Measurements from ENCODE around the gene POLE. TPM values are rescaled to one million over a fixed set of nuclear protein-coding genes. Genes with fewer than 3 reads are reported as not detected.

The POLE gene
- total RNA-seq, 3 donors from 2014 or later = 45.0 to 72.2 (median 55.1) TPM

DNA sequence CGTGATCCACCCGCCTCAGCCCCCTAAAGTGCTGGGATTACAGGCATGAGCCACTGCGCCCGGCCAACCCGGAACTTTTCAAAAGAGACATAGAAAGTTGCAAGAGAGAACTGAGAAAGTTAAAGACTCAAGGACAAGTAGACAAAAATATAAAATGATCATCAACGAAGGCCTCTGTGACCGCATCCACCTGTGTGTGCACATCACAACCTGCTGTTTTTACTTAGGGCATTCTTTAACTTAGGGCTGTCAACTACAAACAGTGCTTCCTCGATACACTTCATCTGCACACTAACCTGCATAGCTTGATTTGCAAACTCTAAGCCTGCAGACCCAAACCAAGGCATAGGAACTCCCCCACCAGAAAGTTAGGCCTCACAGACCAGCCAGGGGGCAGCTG is 53.7 kb downstream of the POLE start:
- DNase-seq (no peak), ATAC-seq (no peak)
- H3K4me3 ChIP-seq = no peak overlapping the region
- TF ChIP-seq, protein P1, sequence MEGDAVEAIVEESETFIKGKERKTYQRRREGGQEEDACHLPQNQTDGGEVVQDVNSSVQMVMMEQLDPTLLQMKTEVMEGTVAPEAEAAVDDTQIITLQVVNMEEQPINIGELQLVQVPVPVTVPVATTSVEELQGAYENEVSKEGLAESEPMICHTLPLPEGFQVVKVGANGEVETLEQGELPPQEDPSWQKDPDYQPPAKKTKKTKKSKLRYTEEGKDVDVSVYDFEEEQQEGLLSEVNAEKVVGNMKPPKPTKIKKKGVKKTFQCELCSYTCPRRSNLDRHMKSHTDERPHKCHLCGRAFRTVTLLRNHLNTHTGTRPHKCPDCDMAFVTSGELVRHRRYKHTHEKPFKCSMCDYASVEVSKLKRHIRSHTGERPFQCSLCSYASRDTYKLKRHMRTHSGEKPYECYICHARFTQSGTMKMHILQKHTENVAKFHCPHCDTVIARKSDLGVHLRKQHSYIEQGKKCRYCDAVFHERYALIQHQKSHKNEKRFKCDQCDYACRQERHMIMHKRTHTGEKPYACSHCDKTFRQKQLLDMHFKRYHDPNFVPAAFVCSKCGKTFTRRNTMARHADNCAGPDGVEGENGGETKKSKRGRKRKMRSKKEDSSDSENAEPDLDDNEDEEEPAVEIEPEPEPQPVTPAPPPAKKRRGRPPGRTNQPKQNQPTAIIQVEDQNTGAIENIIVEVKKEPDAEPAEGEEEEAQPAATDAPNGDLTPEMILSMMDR (IDR thresholded peaks at IDR 0.05) = no peak
- no peaks in the 10 kb centered on the region for H3K4me1 ChIP-seq (ENCODE audit: low read depth)
- H3K9me3 ChIP-seq = no peaks in the 10 kb centered on the region
- H3K36me3 ChIP-seq (ENCODE audit: low read depth) = peaks cover 3% of the 10 kb centered on the region
- intact Hi-C loops (cut with DNase I, micrococcal nuclease) = no loop called here

DNA sequence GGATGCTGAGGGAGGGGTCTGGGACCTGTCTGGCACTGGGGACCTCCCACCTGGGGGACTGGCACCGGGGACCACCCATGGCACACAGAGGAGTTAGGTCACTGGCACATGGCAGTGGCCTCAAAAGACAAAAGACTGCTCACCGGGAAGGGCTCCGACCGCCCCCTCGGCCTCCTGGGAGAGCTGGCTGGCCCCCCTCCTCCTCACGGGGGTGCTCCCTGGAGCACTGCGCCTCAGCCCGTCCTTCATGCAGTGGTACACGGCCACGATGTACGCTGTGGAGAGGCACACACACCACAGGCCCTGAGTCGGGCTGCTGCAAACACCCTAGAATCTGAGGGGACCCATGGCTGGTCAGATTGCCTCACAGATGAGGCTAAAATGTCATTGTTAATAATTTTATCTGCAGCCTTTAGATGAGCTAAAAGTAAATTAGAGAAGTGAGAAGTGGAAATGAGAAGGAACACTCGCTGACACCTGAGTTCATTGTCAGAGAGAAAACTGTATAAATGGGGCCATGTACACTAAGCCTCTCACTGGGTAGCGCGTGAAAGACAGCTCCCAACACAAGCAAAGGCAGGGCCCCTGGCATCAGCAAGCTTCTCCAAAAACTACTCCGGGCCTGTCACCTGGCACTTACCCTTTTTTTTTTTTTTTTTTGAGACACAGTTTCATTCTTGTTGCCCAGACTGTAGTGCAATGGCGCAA is 54.5 kb downstream of the POLE start:
- intact Hi-C loops (cut with DNase I, micrococcal nuclease) = no loop called here
- TF ChIP-seq, protein P1 (IDR thresholded peaks at IDR 0.05) = no peak
- DNase-seq = no peak
- Histone ChIP-seq H3K36me3 (ENCODE audit: low read depth) (peaks cover 3% of the 10 kb centered on the region), H3K4me3 (no peak overlapping the region), H3K4me1 (ENCODE audit: low read depth) (no peaks in the 10 kb centered on the region), H3K9me3 (no peaks in the 10 kb centered on the region)
- ATAC-seq = no peak

DNA sequence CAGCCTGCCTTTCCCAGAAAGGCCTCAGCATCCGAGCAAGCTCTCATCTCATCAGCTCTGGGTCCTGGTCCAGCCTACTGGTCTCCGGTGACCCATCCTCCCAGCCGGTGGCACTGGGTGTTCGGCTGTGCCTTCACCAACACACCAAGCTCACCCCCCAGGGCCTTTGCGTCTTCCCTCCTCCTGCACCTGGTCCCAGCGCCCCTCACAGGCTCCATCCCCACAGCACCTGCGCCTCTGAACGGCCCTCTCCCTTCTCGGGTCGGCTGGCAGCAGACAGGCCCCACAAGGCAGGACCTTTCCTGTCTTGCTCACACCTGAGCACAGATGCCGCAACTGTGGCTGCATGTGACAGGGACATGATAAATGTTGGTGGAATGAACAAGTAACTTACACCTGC is 55.5 kb downstream of the POLE start:
- H3K36me3 ChIP-seq (ENCODE audit: low read depth) = peaks cover 3% of the 10 kb centered on the region
- TF ChIP-seq, protein P1 (IDR thresholded peaks at IDR 0.05) = no peak

DNA sequence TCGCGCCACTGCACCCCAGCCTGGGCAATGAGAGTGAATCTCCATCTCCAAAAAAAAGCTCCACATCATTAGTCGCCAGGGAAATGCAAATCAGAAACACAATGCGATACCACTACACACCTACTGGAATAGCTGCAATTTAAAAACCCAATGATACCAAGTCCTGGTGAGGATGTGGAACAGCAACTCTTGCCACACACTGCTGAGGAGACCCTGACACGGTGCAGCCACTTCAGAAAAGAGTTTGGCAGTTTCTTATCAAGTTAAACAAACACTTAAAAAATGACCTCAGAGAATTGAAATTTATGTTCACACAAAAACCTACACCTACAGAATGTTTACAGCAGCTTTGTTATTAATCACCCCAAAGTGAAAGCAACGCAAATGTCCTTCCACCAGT is 56.5 kb downstream of the POLE start:
- Histone ChIP-seq H3K4me3 (no peak overlapping the region), H3K9me3 (no peaks in the 10 kb centered on the region), H3K36me3 (ENCODE audit: low read depth) (peaks cover 3% of the 10 kb centered on the region), H3K4me1 (ENCODE audit: low read depth) (no peaks in the 10 kb centered on the region)
- intact Hi-C loops (cut with DNase I, micrococcal nuclease) = no loop called here
- DNase-seq (no peak), ATAC-seq (no peak)
- TF ChIP-seq, protein P1 (IDR thresholded peaks at IDR 0.05) = no peak

More for the DNA sequence above, 55.5 kb downstream of the POLE start:
- H3K4me3 ChIP-seq = no peak overlapping the region
- H3K9me3 ChIP-seq = no peaks in the 10 kb centered on the region
- intact Hi-C loops (cut with DNase I, micrococcal nuclease) = no loop called here
- no peaks in the 10 kb centered on the region for H3K4me1 ChIP-seq (ENCODE audit: low read depth)
- ATAC-seq = no peak
- no peak for DNase-seq

DNA sequence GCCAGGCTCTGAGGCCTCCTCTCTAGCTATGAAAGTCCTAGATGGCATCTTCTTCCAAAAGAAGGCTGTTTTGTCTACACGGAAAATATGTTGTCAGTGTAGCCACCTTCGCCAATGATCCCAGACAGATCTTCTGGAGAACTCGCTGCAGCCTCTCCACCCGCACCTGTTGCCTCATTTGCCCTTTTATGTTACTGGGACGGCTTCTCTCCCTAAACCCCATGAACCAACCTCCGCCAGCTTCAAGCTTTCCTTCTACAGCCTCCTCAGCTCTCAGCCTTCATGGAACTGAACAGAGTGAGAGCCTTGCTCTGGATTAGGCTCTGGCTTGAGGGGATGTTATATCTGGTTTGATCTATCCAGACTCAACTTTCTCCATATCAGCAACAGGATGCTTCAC is 57.8 kb downstream of the POLE start:
- H3K4me3 ChIP-seq = no peak overlapping the region
- TF ChIP-seq, protein P1 (IDR thresholded peaks at IDR 0.05) = no peak
- H3K4me1 ChIP-seq (ENCODE audit: low read depth) = no peaks in the 10 kb centered on the region
- H3K36me3 ChIP-seq (ENCODE audit: low read depth) = peaks cover 3% of the 10 kb centered on the region
- no peaks in the 10 kb centered on the region for H3K9me3 ChIP-seq
- ATAC-seq (no peak), DNase-seq (no peak)
- intact Hi-C loops (cut with DNase I, micrococcal nuclease) = no loop called here
